ENCODE results near the gene ARG2. TPM values are rescaled to one million over a fixed set of nuclear protein-coding genes. Genes with fewer than 3 reads are reported as not detected.

The ARG2 gene
- total and polyA plus RNA-seq, 9 of the 15 experiments (the other 6 are each of a cell fraction or from before 2014, with no cell fraction given): 6.2 to 75.0 (median 17.8) TPM

GRCh38 chr14:67620217-67620785 lies 581 bp downstream of the ARG2 start:
- in situ Hi-C loops (cut with MboI) (loop anchor here (5.0 kb wide), 1 partner anchor 47 kb away; no protein-coding TSS in a partner anchor), intact Hi-C loops (cut with micrococcal nuclease) (no loop called here)
- no peaks in the 10 kb centered on the region for H3K9me1 ChIP-seq (ENCODE audit: control insufficient read depth, insufficient read depth, low read length)
- DNase-seq (ENCODE audit: extremely low read depth in 1 of 4, low spot score in 3 of 4) (peak in 2 of 4 experiments; percentile 18 to 40), ATAC-seq (peak; percentile 16), FAIRE-seq (no peak)
- no peaks in the 10 kb centered on the region; the same call in 2 of the 3 replicates for H3K36me3 ChIP-seq (ENCODE audit: control insufficient read depth, insufficient read depth, low read length)
- H3K79me2 ChIP-seq (ENCODE audit: control insufficient read depth, insufficient read depth, low read length): peaks cover 4% of the 10 kb centered on the region; the same call in 2 of the 3 replicates
- peaks cover 14 to 25% of the 10 kb centered on the region in 2 experiments; a peak in 4 of 5 replicates for H3K4me1 ChIP-seq (replicated peaks in 1 of 2; ENCODE audit: control insufficient read depth in 2 of 2, insufficient read depth in 2 of 2, low read length in 2 of 2)
- H3K27ac ChIP-seq (ENCODE audit: extremely low read depth, low read depth, low read length): peak overlapping the region; percentile 73
- 7% methylated on average over 15 of the region's 19 CpGs for WGBS (ENCODE audit: insufficient coverage, low coverage, missing lambda C conversion rate)
- TF ChIP-seq SPI1 (IDR thresholded peaks at IDR 0.05; ENCODE audit: borderline replicate concordance, low read depth, low read length) (peak; percentile 43; the same call in 1 of the 2 replicates), SIN3A (IDR thresholded peaks at IDR 0.05; ENCODE audit: borderline replicate concordance in 2 of 2, control insufficient read depth in 1 of 2, low read depth in 2 of 2, low read length in 2 of 2) (no peak), KDM1A (IDR thresholded peaks at IDR 0.05) (0 out of 4 replicates have a peak, but pooled peaks of 1 of the 2 experiments have one; percentile 13)
- H4K20me1 ChIP-seq (replicated peaks; ENCODE audit: control insufficient read depth, insufficient read depth, low read length): no peaks in the 10 kb centered on the region
- peak overlapping the region; percentile 78 for H3K4me3 ChIP-seq
- peak overlapping the region; percentile 97 for H2AFZ ChIP-seq (ENCODE audit: low read depth, low read length)
- no TSS peak for BruUV-seq (replicated peaks)
- POLR2A ChIA-PET: interaction anchor here (0.5 to 2.0 kb wide), 12 partner anchors 10 to 153 kb away, joined by 3 to 8 read pairs (median 4); no protein-coding TSS in a partner anchor
- no peaks in the 10 kb centered on the region for H3K27me3 ChIP-seq (ENCODE audit: control insufficient read depth in 2 of 2, insufficient read depth in 2 of 2, low read length in 2 of 2)
- peak overlapping the region; percentile 83 for H3K4me2 ChIP-seq (ENCODE audit: insufficient read depth, low read length)
- peak overlapping the region; percentile 73 to 95 for H3K9ac ChIP-seq (ENCODE audit: insufficient read depth in 1 of 2, low read depth in 2 of 2, low read length in 2 of 2)
- H3K9me3 ChIP-seq (replicated peaks; ENCODE audit: control insufficient read depth, insufficient read depth, low read depth, low read length): no peaks in the 10 kb centered on the region
- CTCF ChIA-PET (ENCODE audit: low intra/inter-chr PET ratio): interaction anchor here (0.6 to 3.3 kb wide), 3 partner anchors 47 to 84 kb away, joined by 3 to 19 read pairs (median 14); no protein-coding TSS in a partner anchor
